SU-DHL-6 (cell line): ENCODE data around the gene TMEM18.

Source experiments
- H2AFZ ChIP-seq: fragments of 200-600 bp; sonication (generic); 2 replicates; pipeline ENCODE4 v1.6.1; 2014; ENCODE audit warnings: low read depth, mild to moderate bottlenecking, moderate library complexity, mixed read lengths, antibody characterized with exemption, low read length; ENCODE audit not compliant: severe bottlenecking
- H3F3A ChIP-seq: fragments of 200-600 bp; shearing (Covaris generic); 2 replicates; pipeline ENCODE4 v1.6.0; 2016; ENCODE audit warnings: antibody characterized with exemption, mild to moderate bottlenecking; ENCODE audit not compliant: insufficient read depth
- H3K27ac ChIP-seq: fragments of 200-600 bp; sonication (generic); 2 replicates; pipeline ENCODE4 v1.5.1; 2016; ENCODE audit warnings: low read depth, mild to moderate bottlenecking, low read length, moderate library complexity, mixed read lengths
- H3K27me3 ChIP-seq: fragments of 200-600 bp; sonication (generic), shearing (Covaris generic); 2 replicates; pipeline ENCODE4 v1.6.0; 2014; ENCODE audit warnings: mild to moderate bottlenecking, low read length
- H3K36me3 ChIP-seq: fragments of 200-600 bp; sonication (generic); 2 replicates; pipeline ENCODE4 v1.6.1; 2014; ENCODE audit warnings: mild to moderate bottlenecking, low read length, mixed read lengths
- H3K4me2 ChIP-seq: fragments of 300-600, 200-600 bp; shearing (Covaris generic), sonication (generic); 2 replicates; pipeline ENCODE4 v1.6.0; 2014; ENCODE audit warnings: low read length, low read depth, mild to moderate bottlenecking; ENCODE audit not compliant: poor library complexity, severe bottlenecking
- H3K4me3 ChIP-seq: fragments of 200-600 bp; sonication (generic); 2 replicates; pipeline ENCODE4 v1.5.1; 2014; ENCODE audit warnings: antibody characterized with exemption, low read length, mild to moderate bottlenecking, mixed read lengths; ENCODE audit not compliant: insufficient read depth, poor library complexity, severe bottlenecking
- H3K79me2 ChIP-seq: fragments of 200-600 bp; sonication (generic); 2 replicates; pipeline ENCODE4 v1.6.1; 2014; ENCODE audit warnings: mild to moderate bottlenecking, low read length, moderate library complexity; ENCODE audit not compliant: insufficient read depth
- H3K9ac ChIP-seq: fragments of 200-600 bp; sonication (generic); 2 replicates; pipeline ENCODE4 v1.7.0; 2014; ENCODE audit warnings: mild to moderate bottlenecking, low read length
- H3K9me2 ChIP-seq: fragments of 200-600 bp; sonication (generic); replicated peaks from 2 replicates; pipeline ENCODE4 v1.6.1; 2014; ENCODE audit warnings: low read length; ENCODE audit not compliant: insufficient read depth
- H3K9me3 ChIP-seq: fragments of 200-600 bp; sonication (generic); 2 replicates; pipeline ENCODE4 v1.6.1; 2014; ENCODE audit warnings: low read length, mixed read lengths; ENCODE audit not compliant: insufficient read depth
- H4K20me1 ChIP-seq: fragments of 200-600 bp; sonication (generic); 2 replicates; pipeline ENCODE4 v1.6.1; 2014; ENCODE audit warnings: low read depth, mild to moderate bottlenecking, antibody characterized with exemption, low read length, moderate library complexity, mixed read lengths
- EZH2phosphoT487 ChIP-seq: fragments of 200-600 bp; sonication (generic), shearing (Covaris generic); conservative IDR thresholded peaks from 2 replicates; pipeline ENCODE4 v1.6.1; 2018; ENCODE audit warnings: mild to moderate bottlenecking, antibody characterized with exemption, low read length, moderate library complexity, mixed read lengths
- TF ChIP-seq, protein P1 (sequence below): fragments of 200-600 bp; sonication (generic); IDR thresholded peaks from one replicate; pipeline ENCODE4 v1.5.1; 2017; ENCODE audit warnings: antibody characterized with exemption, mild to moderate bottlenecking, low read length, moderate library complexity; ENCODE audit not compliant: insufficient read depth, poor library complexity, severe bottlenecking

The TMEM18 gene

GRCh38 chr2:719191-719590, 42.0 kb upstream of the TMEM18 start:
- no peaks in the 10 kb centered on the region for H3K27me3 ChIP-seq
- no peak overlapping the region for H3K9ac ChIP-seq
- H3K4me2 ChIP-seq: no peak overlapping the region
- H2AFZ ChIP-seq: no peak overlapping the region
- H3K9me2 ChIP-seq: no peaks in the 10 kb centered on the region
- H3K36me3 ChIP-seq: no peaks in the 10 kb centered on the region
- no peaks in the 10 kb centered on the region for H3K9me3 ChIP-seq
- H3K27ac ChIP-seq: no peak overlapping the region
- TF ChIP-seq, protein P1, sequence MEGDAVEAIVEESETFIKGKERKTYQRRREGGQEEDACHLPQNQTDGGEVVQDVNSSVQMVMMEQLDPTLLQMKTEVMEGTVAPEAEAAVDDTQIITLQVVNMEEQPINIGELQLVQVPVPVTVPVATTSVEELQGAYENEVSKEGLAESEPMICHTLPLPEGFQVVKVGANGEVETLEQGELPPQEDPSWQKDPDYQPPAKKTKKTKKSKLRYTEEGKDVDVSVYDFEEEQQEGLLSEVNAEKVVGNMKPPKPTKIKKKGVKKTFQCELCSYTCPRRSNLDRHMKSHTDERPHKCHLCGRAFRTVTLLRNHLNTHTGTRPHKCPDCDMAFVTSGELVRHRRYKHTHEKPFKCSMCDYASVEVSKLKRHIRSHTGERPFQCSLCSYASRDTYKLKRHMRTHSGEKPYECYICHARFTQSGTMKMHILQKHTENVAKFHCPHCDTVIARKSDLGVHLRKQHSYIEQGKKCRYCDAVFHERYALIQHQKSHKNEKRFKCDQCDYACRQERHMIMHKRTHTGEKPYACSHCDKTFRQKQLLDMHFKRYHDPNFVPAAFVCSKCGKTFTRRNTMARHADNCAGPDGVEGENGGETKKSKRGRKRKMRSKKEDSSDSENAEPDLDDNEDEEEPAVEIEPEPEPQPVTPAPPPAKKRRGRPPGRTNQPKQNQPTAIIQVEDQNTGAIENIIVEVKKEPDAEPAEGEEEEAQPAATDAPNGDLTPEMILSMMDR: no peak
- no peak for TF ChIP-seq EZH2phosphoT487
- no peaks in the 10 kb centered on the region for H4K20me1 ChIP-seq
- H3F3A ChIP-seq: no peaks in the 10 kb centered on the region
- H3K4me3 ChIP-seq: no peak overlapping the region
- H3K79me2 ChIP-seq: no peaks in the 10 kb centered on the region

DNA sequence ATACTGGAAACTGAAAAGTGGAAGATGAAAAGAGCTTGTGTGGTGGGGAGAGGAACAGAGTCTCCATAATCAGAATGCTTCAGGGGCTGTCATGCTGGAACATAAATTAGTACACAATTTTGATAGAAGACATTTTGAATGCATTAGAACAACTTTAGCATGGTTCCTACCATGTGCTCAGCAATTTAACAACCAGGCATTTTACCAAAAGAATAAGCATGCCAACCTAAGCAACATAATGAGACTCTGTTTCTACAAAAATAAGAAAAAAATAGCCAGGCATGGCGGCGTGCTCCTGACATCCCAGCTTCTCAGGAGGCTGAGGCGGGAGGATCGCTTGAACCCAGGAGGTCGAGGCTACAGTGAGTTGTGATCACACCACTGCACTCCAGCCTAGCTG, 40.5 kb upstream of the TMEM18 start:
- no peak overlapping the region for H3K4me2 ChIP-seq
- no peaks in the 10 kb centered on the region for H4K20me1 ChIP-seq
- H3K27ac ChIP-seq: no peak overlapping the region
- no peaks in the 10 kb centered on the region for H3K36me3 ChIP-seq
- no peaks in the 10 kb centered on the region for H3K27me3 ChIP-seq
- no peak overlapping the region for H3K9ac ChIP-seq
- H3K9me3 ChIP-seq: no peaks in the 10 kb centered on the region
- H3K9me2 ChIP-seq: no peaks in the 10 kb centered on the region
- no peak overlapping the region for H2AFZ ChIP-seq
- TF ChIP-seq EZH2phosphoT487: no peak
- TF ChIP-seq, protein P1: no peak
- no peak overlapping the region for H3K4me3 ChIP-seq
- no peaks in the 10 kb centered on the region for H3K79me2 ChIP-seq
- no peaks in the 10 kb centered on the region for H3F3A ChIP-seq

DNA sequence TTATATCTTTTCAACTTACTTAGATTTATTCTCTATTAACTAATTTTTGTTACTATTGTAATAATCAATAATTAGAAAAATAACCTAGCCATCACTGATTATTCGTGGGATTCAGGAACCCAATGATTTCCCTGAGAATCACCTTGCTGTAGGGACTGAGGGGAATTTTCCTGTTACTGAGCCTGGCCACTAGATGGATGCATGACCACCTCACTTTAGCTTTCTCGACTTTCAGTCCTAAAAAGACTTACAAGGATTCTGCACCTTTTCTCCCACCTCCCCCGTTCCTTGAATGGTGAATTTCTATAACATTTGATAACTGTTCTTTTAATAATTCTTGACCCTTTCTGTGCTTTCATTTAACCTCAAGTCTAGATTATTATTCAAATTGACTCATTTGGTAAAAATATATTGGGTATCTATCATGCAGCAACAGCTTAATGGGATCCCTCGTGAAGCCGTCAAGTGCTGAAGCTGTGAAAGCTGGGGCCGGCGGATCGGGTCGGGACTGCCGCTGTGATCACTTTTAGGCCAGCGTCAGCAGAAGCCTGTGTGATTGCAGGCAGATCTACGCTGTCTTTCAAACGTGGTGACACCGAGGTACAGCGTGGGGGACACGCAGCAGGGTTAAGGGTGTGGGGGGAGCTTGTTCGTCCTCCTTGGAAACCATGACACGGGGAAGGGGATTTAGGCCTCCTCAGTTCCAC, 38.8 kb upstream of the TMEM18 start:
- no peaks in the 10 kb centered on the region for H3K9me3 ChIP-seq
- H3F3A ChIP-seq: no peaks in the 10 kb centered on the region
- no peaks in the 10 kb centered on the region for H4K20me1 ChIP-seq
- no peak overlapping the region for H2AFZ ChIP-seq
- no peak overlapping the region for H3K9ac ChIP-seq
- no peak overlapping the region for H3K27ac ChIP-seq
- H3K36me3 ChIP-seq: no peaks in the 10 kb centered on the region
- no peak overlapping the region for H3K4me3 ChIP-seq
- TF ChIP-seq, protein P1: no peak
- no peak for TF ChIP-seq EZH2phosphoT487
- no peak overlapping the region for H3K4me2 ChIP-seq
- H3K27me3 ChIP-seq: no peaks in the 10 kb centered on the region
- no peaks in the 10 kb centered on the region for H3K79me2 ChIP-seq
- no peaks in the 10 kb centered on the region for H3K9me2 ChIP-seq
